Neural progenitor cell (in vitro differentiated cells): Measurements from ENCODE around the gene RTKN2. TPM values are rescaled to one million over a fixed set of nuclear protein-coding genes. Genes with fewer than 3 reads are reported as not detected.

Experiments
- DNase-seq: peaks from one replicate; pipeline ENCODE4 v3.0.0-alpha.2; 2016; ENCODE audit warnings: low spot score
- H2AFZ ChIP-seq: fragments of 200-600 bp; sonication (generic); replicated peaks from 2 replicates; pipeline ENCODE4 v1.6.1; 2016; ENCODE audit warnings: antibody characterized with exemption
- H3F3A ChIP-seq: fragments of 200-600 bp; sonication (generic); 2 replicates; pipeline ENCODE4 v1.6.1; 2016; ENCODE audit warnings: antibody characterized with exemption, low read depth
- H3K27ac ChIP-seq: fragments of 200-600 bp; sonication (generic); 2 replicates; pipeline ENCODE4 v1.5.1; 2016; ENCODE audit warnings: mild to moderate bottlenecking
- H3K27me3 ChIP-seq: fragments of 200-600 bp; sonication (generic); 2 replicates; pipeline ENCODE4 v1.6.1; 2016; ENCODE audit warnings: mild to moderate bottlenecking, moderate library complexity
- H3K36me3 ChIP-seq: fragments of 200-600 bp; sonication (generic); 2 replicates; pipeline ENCODE4 v1.5.1; 2016
- H3K4me1 ChIP-seq: fragments of 200-600 bp; sonication (generic); 2 replicates; pipeline ENCODE4 v1.6.1; 2016; ENCODE audit warnings: mixed run types
- H3K4me2 ChIP-seq: fragments of 200-600 bp; sonication (generic); 2 replicates; pipeline ENCODE4 v1.6.1; 2016
- H3K4me3 ChIP-seq: fragments of 200-600 bp; sonication (generic); 2 replicates; pipeline ENCODE4 v1.5.1; 2016
- H3K79me2 ChIP-seq: fragments of 200-600 bp; sonication (generic); 2 replicates; pipeline ENCODE4 v1.6.1; 2016; ENCODE audit warnings: low read depth
- H3K9ac ChIP-seq: fragments of 200-600 bp; sonication (generic); 2 replicates; pipeline ENCODE4 v1.6.1; 2016
- H3K9me3 ChIP-seq: fragments of 200-600 bp; sonication (generic); 2 replicates; pipeline ENCODE4 v1.5.1; 2016; ENCODE audit warnings: low read depth
- H4K20me1 ChIP-seq: fragments of 200-600 bp; sonication (generic); 2 replicates; pipeline ENCODE4 v1.6.1; 2016; ENCODE audit warnings: low read depth
- H3K27ac Mint-ChIP-seq: 3 replicates; pipeline ENCODE4 v1.8.0; 2021; ENCODE audit warnings: mixed read lengths
- H3K27me3 Mint-ChIP-seq: 2 replicates; pipeline ENCODE4 v1.8.0; 2022; ENCODE audit warnings: low read depth, mild to moderate bottlenecking, inconsistent platforms, moderate library complexity, mixed read lengths; ENCODE audit not compliant: insufficient read depth
- H3K36me3 Mint-ChIP-seq: 3 replicates; pipeline ENCODE4 v1.8.0; 2021; ENCODE audit warnings: mixed read lengths
- H3K4me1 Mint-ChIP-seq: 3 replicates; pipeline ENCODE4 v1.8.0; 2021; ENCODE audit warnings: mixed read lengths
- H3K4me3 Mint-ChIP-seq: 3 replicates; pipeline ENCODE4 v1.8.0; 2021; ENCODE audit warnings: mild to moderate bottlenecking, moderate library complexity, mixed read lengths
- H3K9me3 Mint-ChIP-seq: 3 replicates; pipeline ENCODE4 v1.8.0; 2020; ENCODE audit warnings: mixed read lengths
- EZH2 ChIP-seq: fragments of 200-600 bp; sonication (generic); IDR thresholded peaks from 2 replicates; pipeline ENCODE4 v1.6.1; 2017; ENCODE audit warnings: antibody characterized with exemption, mild to moderate bottlenecking, moderate library complexity
- EZH2phosphoT487 ChIP-seq: fragments of 200-600 bp; sonication (generic); IDR thresholded peaks from 2 replicates; pipeline ENCODE4 v1.6.1; 2017; ENCODE audit warnings: antibody characterized with exemption
- total RNA-seq: library from RNA; depleted of rRNA; stranded (reverse); fragments of >200 nt; gene quantifications from 2 replicates; pipeline ENCODE4 v1.2.3, GENCODE V29; 2015; ENCODE audit warnings: low replicate concordance
- TF ChIP-seq, protein P1 (sequence below): fragments of 200-600 bp; sonication (generic); IDR thresholded peaks from 2 replicates; pipeline ENCODE4 v1.5.1; 2017; ENCODE audit warnings: antibody characterized with exemption, mild to moderate bottlenecking

The RTKN2 gene
- total RNA-seq, 1 donor from 2014 or later = 65.9 TPM

DNA sequence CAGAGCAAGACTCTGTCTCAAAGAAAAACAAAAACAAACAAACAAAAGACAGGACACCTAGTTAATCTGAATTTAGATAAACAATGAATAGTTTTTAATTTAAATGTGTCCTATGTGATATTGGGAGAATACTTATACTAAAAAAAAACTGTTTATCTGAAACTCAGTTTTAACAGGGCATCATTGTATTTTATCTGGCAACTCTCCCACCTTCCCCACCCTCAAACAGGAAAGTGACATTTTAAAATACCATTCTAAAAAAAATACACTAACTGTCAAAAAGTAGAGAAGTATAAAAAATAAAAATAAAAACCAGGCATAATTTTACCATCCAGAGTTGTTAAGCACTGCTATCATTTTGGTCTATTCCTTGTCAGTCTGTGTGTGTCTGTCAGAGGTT is 119.0 kb downstream of the RTKN2 start:
- H3K4me2 ChIP-seq = no peak overlapping the region
- Mint-ChIP-seq H3K4me1 (no peaks in the 10 kb centered on the region), H3K27ac (no peak overlapping the region), H3K9me3 (peaks cover 3% of the 10 kb centered on the region), H3K36me3 (no peaks in the 10 kb centered on the region), H3K4me3 (no peak overlapping the region), H3K27me3 (peaks cover 2% of the 10 kb centered on the region)
- no peak for DNase-seq
- H3F3A ChIP-seq = no peaks in the 10 kb centered on the region
- no peak overlapping the region for H3K27ac ChIP-seq
- H3K36me3 ChIP-seq = no peaks in the 10 kb centered on the region
- no peaks in the 10 kb centered on the region for H3K4me1 ChIP-seq
- H3K9ac ChIP-seq = no peak overlapping the region
- H3K4me3 ChIP-seq = no peak overlapping the region
- H3K79me2 ChIP-seq = no peaks in the 10 kb centered on the region
- no peaks in the 10 kb centered on the region for H3K27me3 ChIP-seq
- no peaks in the 10 kb centered on the region for H4K20me1 ChIP-seq
- no peaks in the 10 kb centered on the region for H3K9me3 ChIP-seq
- no peak overlapping the region for H2AFZ ChIP-seq
- TF ChIP-seq EZH2phosphoT487 (no peak), EZH2 (no peak)
- TF ChIP-seq, protein P1, sequence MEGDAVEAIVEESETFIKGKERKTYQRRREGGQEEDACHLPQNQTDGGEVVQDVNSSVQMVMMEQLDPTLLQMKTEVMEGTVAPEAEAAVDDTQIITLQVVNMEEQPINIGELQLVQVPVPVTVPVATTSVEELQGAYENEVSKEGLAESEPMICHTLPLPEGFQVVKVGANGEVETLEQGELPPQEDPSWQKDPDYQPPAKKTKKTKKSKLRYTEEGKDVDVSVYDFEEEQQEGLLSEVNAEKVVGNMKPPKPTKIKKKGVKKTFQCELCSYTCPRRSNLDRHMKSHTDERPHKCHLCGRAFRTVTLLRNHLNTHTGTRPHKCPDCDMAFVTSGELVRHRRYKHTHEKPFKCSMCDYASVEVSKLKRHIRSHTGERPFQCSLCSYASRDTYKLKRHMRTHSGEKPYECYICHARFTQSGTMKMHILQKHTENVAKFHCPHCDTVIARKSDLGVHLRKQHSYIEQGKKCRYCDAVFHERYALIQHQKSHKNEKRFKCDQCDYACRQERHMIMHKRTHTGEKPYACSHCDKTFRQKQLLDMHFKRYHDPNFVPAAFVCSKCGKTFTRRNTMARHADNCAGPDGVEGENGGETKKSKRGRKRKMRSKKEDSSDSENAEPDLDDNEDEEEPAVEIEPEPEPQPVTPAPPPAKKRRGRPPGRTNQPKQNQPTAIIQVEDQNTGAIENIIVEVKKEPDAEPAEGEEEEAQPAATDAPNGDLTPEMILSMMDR = no peak

DNA sequence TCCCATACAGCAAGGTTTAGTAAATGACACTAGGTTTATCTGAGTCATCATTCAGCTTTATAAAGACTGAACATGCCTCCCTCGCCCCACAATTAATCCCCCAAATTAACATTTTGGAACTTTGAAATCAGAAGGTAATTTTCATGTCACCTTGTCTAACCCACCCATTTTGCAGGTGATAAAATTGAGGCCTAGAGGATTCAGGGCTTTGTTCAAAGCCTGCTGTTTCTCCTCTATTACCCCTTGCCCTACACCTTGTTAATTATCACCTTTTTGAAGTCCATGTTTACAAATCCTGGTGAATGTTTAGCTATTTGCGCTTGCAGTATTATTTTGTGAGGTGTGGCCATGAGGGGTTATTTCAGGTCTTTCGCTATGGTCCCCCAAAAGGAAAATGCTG is 120.5 kb downstream of the RTKN2 start:
- H3K9ac ChIP-seq = no peak overlapping the region
- no peak overlapping the region for H3K27ac Mint-ChIP-seq
- no peaks in the 10 kb centered on the region for H3F3A ChIP-seq
- peaks cover 2% of the 10 kb centered on the region for H3K27me3 Mint-ChIP-seq
- no peak overlapping the region for H3K4me2 ChIP-seq
- TF ChIP-seq EZH2phosphoT487 = no peak
- TF ChIP-seq, protein P1 = no peak
- no peak for TF ChIP-seq EZH2
- no peaks in the 10 kb centered on the region for H3K9me3 ChIP-seq
- H3K4me3 ChIP-seq = no peak overlapping the region
- H3K36me3 ChIP-seq = no peaks in the 10 kb centered on the region
- H3K27me3 ChIP-seq = no peaks in the 10 kb centered on the region
- no peak overlapping the region for H3K4me3 Mint-ChIP-seq
- H4K20me1 ChIP-seq = no peaks in the 10 kb centered on the region
- no peaks in the 10 kb centered on the region for H3K4me1 ChIP-seq
- H3K36me3 Mint-ChIP-seq = no peaks in the 10 kb centered on the region
- no peak for DNase-seq
- H3K79me2 ChIP-seq = no peaks in the 10 kb centered on the region
- H3K4me1 Mint-ChIP-seq = no peaks in the 10 kb centered on the region
- no peak overlapping the region for H2AFZ ChIP-seq
- no peak overlapping the region for H3K27ac ChIP-seq
- peaks cover 3% of the 10 kb centered on the region for H3K9me3 Mint-ChIP-seq

DNA sequence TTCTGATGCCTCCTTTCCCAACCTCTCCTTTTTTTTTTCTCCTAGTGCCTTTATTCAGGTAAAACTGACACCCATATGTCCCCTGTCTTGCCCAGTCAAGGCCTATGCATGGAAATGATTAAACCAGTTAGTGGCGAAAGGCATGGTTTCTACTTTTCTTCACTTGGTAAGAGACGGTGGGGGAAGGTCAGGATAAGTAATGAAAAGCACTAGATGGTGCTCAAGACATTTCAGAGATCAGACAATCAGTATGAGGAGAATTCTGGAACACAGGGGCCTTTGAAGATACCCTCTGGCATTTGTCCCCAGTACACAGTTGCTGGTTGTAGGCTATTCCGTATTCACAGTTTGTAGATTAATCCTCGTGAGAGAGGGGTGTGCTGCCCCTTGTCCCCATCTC is 121.2 kb downstream of the RTKN2 start:
- Histone ChIP-seq H3K4me1 (no peaks in the 10 kb centered on the region), H3K9ac (no peak overlapping the region), H4K20me1 (no peaks in the 10 kb centered on the region), H3K4me3 (no peak overlapping the region), H3F3A (no peaks in the 10 kb centered on the region), H2AFZ (no peak overlapping the region), H3K36me3 (no peaks in the 10 kb centered on the region), H3K27ac (no peak overlapping the region), H3K79me2 (no peaks in the 10 kb centered on the region), H3K4me2 (no peak overlapping the region), H3K9me3 (no peaks in the 10 kb centered on the region), H3K27me3 (no peaks in the 10 kb centered on the region)
- H3K27me3 Mint-ChIP-seq = peaks cover 2% of the 10 kb centered on the region
- no peaks in the 10 kb centered on the region for H3K4me1 Mint-ChIP-seq
- no peak overlapping the region for H3K27ac Mint-ChIP-seq
- no peaks in the 10 kb centered on the region for H3K36me3 Mint-ChIP-seq
- DNase-seq = no peak
- TF ChIP-seq, protein P1 = no peak
- TF ChIP-seq EZH2phosphoT487 (no peak), EZH2 (no peak)
- H3K9me3 Mint-ChIP-seq = peaks cover 8% of the 10 kb centered on the region
- H3K4me3 Mint-ChIP-seq = no peak overlapping the region
